Aorta (tissue), 5 donors: Measurements from ENCODE around the gene UGCG. TPM values are rescaled to one million over a fixed set of nuclear protein-coding genes. Genes with fewer than 3 reads are reported as not detected.
A peak's percentile ranks its signal among the peaks of the same experiment; 100 is the strongest.
"Not testable (repeated sequence)": the region's sequence is repeated elsewhere in the genome, so short reads cannot be mapped to it uniquely, and the experiment has no call there.

Source experiments
- ATAC-seq: fragments of 200-7000 bp; cut with Tn5 transposase; one replicate; pipeline ENCODE4 v1.9.1; 2022; ENCODE audit warnings: moderate library complexity; ENCODE audit not compliant: low FRiP score
- DNase-seq, 2 donors: peaks; one replicate each; pipeline ENCODE4 v3.0.0-alpha.2; 2020
- H3K27ac ChIP-seq, 2 donors: one replicate each; pipeline ENCODE4 v1.5.1; 2013; ENCODE audit warnings: low read length in 2 of 2, mild to moderate bottlenecking in 2 of 2, moderate library complexity in 2 of 2, control low read depth in 1 of 2, inconsistent platforms in 1 of 2, low read depth in 1 of 2
- H3K27me3 ChIP-seq, 2 donors: one replicate each; pipeline ENCODE4 v1.6.1; 2013; ENCODE audit warnings: control low read depth in 1 of 2, low read length in 1 of 2, mild to moderate bottlenecking in 1 of 2, moderate library complexity in 1 of 2; ENCODE audit not compliant: insufficient read depth in 2 of 2, control insufficient read depth in 1 of 2
- H3K36me3 ChIP-seq, 2 donors: one replicate each; pipeline ENCODE4 v1.6.1; 2013; ENCODE audit warnings: control low read depth in 1 of 2, low read length in 1 of 2, mild to moderate bottlenecking in 1 of 2; ENCODE audit not compliant: insufficient read depth in 2 of 2, control insufficient read depth in 1 of 2
- H3K4me1 ChIP-seq, 2 donors: one replicate each; pipeline ENCODE4 v1.6.1; 2013; ENCODE audit warnings: low read length in 2 of 2, control low read depth in 1 of 2, mild to moderate bottlenecking in 1 of 2, moderate library complexity in 1 of 2; ENCODE audit not compliant: insufficient read depth in 2 of 2, control insufficient read depth in 1 of 2
- H3K4me3 ChIP-seq, 2 donors: one replicate each; pipeline ENCODE4 v1.5.1; 2013; ENCODE audit warnings: low read length in 2 of 2, control low read depth in 1 of 2, mild to moderate bottlenecking in 1 of 2
- H3K9me3 ChIP-seq: one replicate; pipeline ENCODE4 v1.6.1; 2013; ENCODE audit warnings: mild to moderate bottlenecking, low read length; ENCODE audit not compliant: control insufficient read depth
- WGBS, 2 donors: extraction: QIAGEN DNeasy Blood & Tissue Kit; methylation state at CpG; one replicate each; pipeline ENCODE4 v1.1.7; 2013; 5-methylcytosine and 5-hydroxymethylcytosine counted together
- intact Hi-C, 2 donors: fragments of 100-400 bp; cut with DNase I; formaldehyde crosslinking; loops; one replicate each; pipeline versions ENCODE4 v1.14.2 to v1.15.0; 2022
- polyA plus RNA-seq, 2 donors: library from polyadenylated mRNA; stranded (reverse); fragments of 200-250 nt; gene quantifications; one replicate each; pipeline ENCODE4 v1.2.3, GENCODE V29; 2013
- total RNA-seq, 2 donors: library from RNA; stranded (reverse); fragmentation: NEBNext Ultra II Directional; extraction: Animal tissue kit (Norgen Biotek cat#: 25700); gene quantifications; one replicate each; pipeline ENCODE4 v1.2.1, GENCODE V29; 2021
- donor health status: healthy with polysubstance abuse.
- donor health status: Bipolar disorder and iron deficiency.
- donor health status: DM: no; HTN: no; CAD: no.
- donor health status: DM: no; HTN: no; CAD: no.
- donor health status: DM: yes; HTN: yes; CAD: no.

The UGCG gene
- total and polyA plus RNA-seq, 4 donors, result 7.9 to 51.2 (median 23.4) TPM

DNA sequence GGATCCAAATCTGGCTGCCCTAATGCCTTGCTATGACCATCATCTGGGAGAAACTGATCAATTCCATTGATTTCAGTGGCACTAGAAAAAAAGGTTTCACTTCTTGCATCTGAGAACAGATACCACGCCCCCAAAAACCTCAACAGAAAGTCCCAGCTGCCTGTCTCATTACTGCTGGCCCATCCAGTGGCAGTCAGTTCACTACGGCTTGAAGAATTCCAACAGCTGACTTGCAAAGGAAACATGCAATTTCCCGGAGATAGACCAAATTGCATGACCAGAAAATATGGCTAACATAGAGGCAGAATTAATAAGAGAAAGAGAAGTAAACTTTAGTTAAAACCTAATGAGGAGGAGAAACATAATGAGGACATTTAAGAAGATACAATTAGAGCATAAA lies 48.6 kb downstream of the UGCG start:
- DNase-seq (no peak), ATAC-seq (no peak)
- Histone ChIP-seq H3K4me1 (no peaks in the 10 kb centered on the region), H3K9me3 (no peaks in the 10 kb centered on the region), H3K27me3 (no peaks in the 10 kb centered on the region), H3K4me3 (no peak overlapping the region), H3K27ac (no peak overlapping the region), H3K36me3 (no peaks in the 10 kb centered on the region)
- intact Hi-C loops, result no loop called here
- 64 to 66% methylated on average over 3 of the region's 3 CpGs for WGBS, 2 donors

DNA sequence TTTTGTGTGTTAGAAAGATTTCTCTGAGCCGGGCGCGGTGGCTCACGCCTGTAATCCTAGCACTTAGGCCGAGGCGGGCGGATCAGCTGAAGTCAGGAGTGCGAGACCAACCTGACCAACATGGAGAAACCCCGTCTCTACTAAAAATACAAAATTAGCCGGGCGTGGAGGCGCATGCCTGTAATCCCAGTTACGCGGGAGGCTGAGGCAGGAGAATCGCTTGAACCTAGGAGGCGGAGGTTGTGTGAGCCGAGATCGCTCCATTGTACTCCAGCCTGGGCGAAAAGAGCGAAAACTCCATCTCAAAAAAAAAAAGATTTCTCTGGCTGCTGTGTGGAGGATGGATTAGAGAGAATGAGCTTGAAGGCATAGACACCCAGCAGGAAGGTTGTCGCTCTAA lies 51.5 kb downstream of the UGCG start:
- WGBS, 2 donors, result 97 to 98% methylated on average over 21 of the region's 21 CpGs
- H3K4me1 ChIP-seq, H3K27me3 ChIP-seq, intact Hi-C loops, ATAC-seq, H3K9me3 ChIP-seq, H3K27ac ChIP-seq, DNase-seq, H3K36me3 ChIP-seq, H3K4me3 ChIP-seq: not testable (repeated sequence)

DNA sequence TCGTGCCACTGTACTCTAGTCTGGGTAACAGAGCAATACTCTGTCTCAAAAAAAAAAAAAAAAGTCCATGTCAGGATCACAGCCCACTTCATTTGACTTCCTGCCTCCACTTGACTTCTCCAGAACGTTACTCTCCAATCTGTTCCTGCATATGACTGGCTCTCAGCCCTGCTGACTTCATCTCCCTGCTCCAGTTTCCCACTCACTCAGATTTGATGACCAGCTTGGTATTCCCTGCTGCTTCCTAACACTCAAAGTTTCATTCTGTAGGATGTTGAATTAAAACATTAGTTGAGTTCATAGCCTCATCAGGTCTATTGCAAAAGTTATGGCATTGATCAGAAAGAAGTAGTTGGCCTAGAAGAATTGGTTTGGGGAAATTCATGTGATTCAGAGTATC lies 52.3 kb downstream of the UGCG start:
- no peak for ATAC-seq
- H3K27me3 ChIP-seq, result no peaks in the 10 kb centered on the region
- 52 to 57% methylated on average over 2 of the region's 2 CpGs for WGBS, 2 donors
- H3K36me3 ChIP-seq, result no peaks in the 10 kb centered on the region
- no peaks in the 10 kb centered on the region for H3K9me3 ChIP-seq
- no peak overlapping the region for H3K27ac ChIP-seq
- no peak overlapping the region for H3K4me3 ChIP-seq
- no peaks in the 10 kb centered on the region for H3K4me1 ChIP-seq
- intact Hi-C loops, result no loop called here
- no peak for DNase-seq

DNA sequence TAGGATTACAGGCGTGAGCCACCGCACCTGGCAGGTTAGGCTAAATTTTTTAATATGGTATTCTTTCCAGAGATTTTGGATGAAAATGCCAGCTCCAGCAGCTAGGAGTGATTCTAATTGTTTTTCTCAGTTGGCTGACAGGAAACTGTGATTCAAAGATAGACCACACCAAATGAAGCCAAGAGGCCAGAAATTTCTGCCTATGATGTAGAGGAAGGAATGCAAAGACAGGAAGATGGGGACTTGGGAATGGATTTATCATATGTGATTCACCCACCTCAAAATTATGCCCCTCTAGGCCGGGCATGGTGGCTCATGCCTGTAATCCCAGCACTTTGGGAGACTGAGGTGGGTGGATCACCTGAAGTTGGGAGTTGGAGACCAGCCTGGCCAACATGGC lies 53.3 kb downstream of the UGCG start:
- H3K27ac ChIP-seq, result no peak overlapping the region
- DNase-seq (no peak), ATAC-seq (no peak)
- H3K36me3 ChIP-seq, result no peaks in the 10 kb centered on the region
- no peak overlapping the region for H3K4me3 ChIP-seq
- WGBS, 2 donors, result 95 to 97% methylated on average over 3 of the region's 3 CpGs
- H3K27me3 ChIP-seq, result no peaks in the 10 kb centered on the region
- H3K9me3 ChIP-seq, result no peaks in the 10 kb centered on the region
- no peaks in the 10 kb centered on the region for H3K4me1 ChIP-seq
- intact Hi-C loops, result no loop called here

DNA sequence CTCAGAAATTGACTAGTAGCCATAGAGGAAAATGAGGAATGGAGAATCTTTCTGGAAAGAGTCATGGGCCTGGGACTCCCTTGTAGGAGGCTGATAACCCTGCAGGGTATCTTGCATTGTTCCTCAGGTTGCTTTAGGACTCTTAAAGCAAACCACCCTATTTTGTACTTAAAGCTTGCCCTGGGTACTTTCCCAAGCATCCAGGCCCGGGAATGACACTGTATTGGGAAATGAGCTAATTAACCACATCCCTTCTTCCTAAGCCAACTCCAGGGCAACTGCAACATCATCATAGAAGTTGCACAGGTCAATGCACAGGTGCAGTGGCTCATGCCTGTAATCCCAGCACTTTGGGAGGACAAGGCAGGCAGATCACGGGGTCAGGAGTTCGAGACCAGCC lies 55.9 kb downstream of the UGCG start:
- Histone ChIP-seq H3K9me3 (no peaks in the 10 kb centered on the region), H3K27me3 (no peaks in the 10 kb centered on the region), H3K36me3 (no peaks in the 10 kb centered on the region), H3K4me1 (no peaks in the 10 kb centered on the region), H3K4me3 (no peak overlapping the region), H3K27ac (no peak overlapping the region)
- intact Hi-C loops, result no loop called here
- ATAC-seq (no peak), DNase-seq (no peak)
- WGBS, 2 donors, result 83 to 86% methylated on average over 3 of the region's 3 CpGs

DNA sequence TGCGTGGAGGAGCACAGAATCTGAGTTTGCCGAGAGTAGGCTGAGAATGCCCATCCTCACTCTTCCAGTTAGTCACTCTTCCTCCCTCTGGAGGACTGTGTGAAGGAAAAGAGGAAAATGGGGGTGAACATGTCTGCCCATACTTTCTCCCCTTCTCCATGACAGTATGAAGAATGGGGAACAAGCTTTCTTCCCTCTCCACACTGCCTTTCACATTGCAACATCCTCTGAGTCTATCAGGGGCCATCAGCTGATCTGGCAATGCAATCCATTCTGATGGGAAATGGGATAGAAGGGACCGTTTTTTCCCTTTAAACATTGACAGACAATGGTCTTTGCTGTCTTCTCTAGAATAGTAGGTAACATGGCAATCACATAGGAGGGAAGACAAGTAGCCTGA lies 56.8 kb downstream of the UGCG start:
- ATAC-seq (no peak), DNase-seq (no peak)
- Histone ChIP-seq H3K27ac (no peak overlapping the region), H3K36me3 (no peaks in the 10 kb centered on the region), H3K9me3 (no peaks in the 10 kb centered on the region), H3K27me3 (no peaks in the 10 kb centered on the region), H3K4me3 (no peak overlapping the region), H3K4me1 (no peaks in the 10 kb centered on the region)
- WGBS, 2 donors, result 83 to 89% methylated on average over 3 of the region's 3 CpGs
- intact Hi-C loops, result no loop called here

DNA sequence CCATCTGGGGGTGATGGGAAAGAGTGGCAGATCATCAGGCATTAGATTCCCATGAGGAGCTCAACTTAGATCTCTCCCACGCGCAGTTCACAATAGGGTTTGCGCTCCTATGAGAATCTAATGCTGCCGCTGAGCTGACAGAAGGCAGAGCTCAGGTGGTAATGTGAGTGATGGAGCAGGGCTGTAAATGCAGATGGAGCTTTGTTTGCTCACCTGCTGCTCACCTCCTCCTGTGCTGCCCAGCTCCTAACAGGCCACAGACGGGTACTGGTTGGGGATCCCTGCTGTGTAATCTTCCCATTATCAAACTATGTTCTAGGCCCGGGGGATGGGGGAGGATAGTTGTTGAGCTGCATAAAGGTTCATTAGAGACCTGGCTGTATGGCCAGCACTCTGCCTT lies 58.4 kb downstream of the UGCG start:
- Histone ChIP-seq H3K36me3 (no peaks in the 10 kb centered on the region), H3K4me3 (no peak overlapping the region), H3K4me1 (no peaks in the 10 kb centered on the region), H3K27ac (no peak overlapping the region), H3K9me3 (no peaks in the 10 kb centered on the region), H3K27me3 (no peaks in the 10 kb centered on the region)
- DNase-seq, result no peak
- intact Hi-C loops, result no loop called here
- no peak for ATAC-seq
- WGBS, 2 donors, result 89% methylated on average over 6 of the region's 6 CpGs

DNA sequence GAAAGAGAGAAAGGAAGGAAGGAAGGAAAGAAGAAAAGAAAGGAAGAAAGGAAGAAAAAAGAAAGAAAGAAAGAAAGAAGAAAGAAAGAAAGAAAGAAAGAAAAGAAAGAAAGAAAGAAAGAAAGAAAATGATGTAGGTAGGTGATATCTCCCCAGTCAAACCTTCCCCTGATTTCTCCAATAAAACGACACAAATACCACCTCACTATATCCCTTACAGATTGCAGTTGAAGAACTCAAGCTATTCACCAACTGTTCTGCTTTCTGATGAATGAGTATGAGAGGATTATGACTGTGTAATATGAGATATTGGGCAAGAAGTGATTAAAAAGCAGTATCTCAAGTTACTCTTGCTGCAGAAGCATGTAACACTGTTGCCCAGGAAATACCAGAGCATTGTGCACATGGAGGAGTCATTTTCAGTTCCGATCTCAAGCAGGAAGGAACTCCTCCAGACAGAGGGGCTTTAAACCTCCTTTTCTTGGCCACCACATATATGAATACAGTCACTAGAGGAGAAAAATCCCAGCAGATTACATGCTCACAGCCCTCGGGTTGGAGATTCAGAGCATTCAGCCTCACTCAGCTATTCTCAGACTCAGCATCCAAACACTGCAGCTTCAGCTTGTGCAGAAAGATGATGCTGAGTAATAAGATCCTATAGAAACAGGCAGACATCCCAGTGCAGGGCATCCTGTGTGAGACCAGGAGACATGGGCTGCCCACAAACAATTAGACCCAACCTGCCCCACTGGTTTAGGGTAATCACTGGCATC lies 61.4 kb downstream of the UGCG start:
- DNase-seq (no peak), ATAC-seq (peak; percentile 77)
- WGBS, 2 donors, result 0 to 2% methylated on average over 3 of the region's 3 CpGs
- no peaks in the 10 kb centered on the region for H3K9me3 ChIP-seq
- no peaks in the 10 kb centered on the region for H3K36me3 ChIP-seq
- intact Hi-C loops, result no loop called here
- no peaks in the 10 kb centered on the region for H3K4me1 ChIP-seq
- no peaks in the 10 kb centered on the region for H3K27me3 ChIP-seq
- peak overlapping the region in 1 of 2 donors; percentile 7 for H3K27ac ChIP-seq
- H3K4me3 ChIP-seq, result no peak overlapping the region

DNA sequence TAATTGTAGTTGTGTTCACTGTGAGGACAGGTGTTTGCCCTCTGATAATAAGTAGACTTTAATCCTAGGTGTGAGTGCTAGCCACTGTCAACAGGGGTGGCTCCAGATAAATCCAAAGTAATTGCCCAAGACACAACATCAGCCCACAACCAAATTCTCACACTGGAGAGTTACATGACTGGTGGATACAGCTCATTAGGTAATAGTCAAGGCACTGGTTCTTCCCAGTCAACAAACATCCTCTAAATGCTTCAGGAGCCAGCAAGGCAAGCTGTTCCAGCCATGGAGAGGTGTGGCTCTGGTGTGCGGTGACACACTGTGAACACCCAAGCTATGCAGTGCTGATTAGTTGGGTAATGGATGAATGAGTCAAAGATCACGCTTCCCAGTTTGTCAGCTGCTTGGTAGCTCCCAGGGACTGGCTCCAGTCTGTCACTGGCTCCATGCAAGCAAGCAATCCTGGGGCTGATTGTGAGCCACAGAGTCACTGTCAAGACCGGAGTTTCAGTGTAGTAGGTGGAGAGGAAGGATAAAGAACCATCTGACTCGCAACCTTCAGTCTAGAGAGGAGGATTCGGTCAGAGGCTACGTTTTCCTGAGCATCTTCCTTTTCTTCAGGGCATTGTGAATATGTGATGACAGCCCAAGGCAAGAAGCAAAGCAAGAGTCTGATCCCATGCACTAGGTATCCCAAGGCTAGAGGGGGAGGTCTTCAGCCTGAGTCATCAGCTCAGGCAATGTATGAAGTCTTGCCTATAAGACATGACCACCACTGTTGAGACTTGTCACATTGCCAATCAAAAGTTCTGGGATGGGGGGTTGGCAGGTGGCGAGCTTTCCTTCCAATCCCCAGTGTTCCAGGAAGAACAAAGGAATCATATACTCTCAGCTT lies 63.1 kb downstream of the UGCG start:
- peak in 1 of 2 donors; percentile 59 for DNase-seq

More for the DNA sequence above, 63.1 kb downstream of the UGCG start:
- ATAC-seq, result no peak
- Histone ChIP-seq H3K36me3 (no peaks in the 10 kb centered on the region), H3K27ac (no peak overlapping the region), H3K9me3 (no peaks in the 10 kb centered on the region), H3K4me3 (no peak overlapping the region), H3K27me3 (no peaks in the 10 kb centered on the region), H3K4me1 (no peaks in the 10 kb centered on the region)
- WGBS, 2 donors, result 77 to 79% methylated on average over 7 of the region's 7 CpGs
- intact Hi-C loops, result no loop called here
